Prostate gland (tissue), 2 donors: ENCODE measurements around the gene KLC4. TPM values are rescaled to one million over a fixed set of nuclear protein-coding genes. Genes with fewer than 3 reads are reported as not detected.

Experiments used
- DNase-seq: peaks from one replicate; pipeline ENCODE4 v3.0.0-alpha.2; 2019; ENCODE audit warnings: low spot score
- H3K27ac ChIP-seq, 2 donors: fragments of 200-600 bp; sonication (generic); 2 replicates each; pipeline ENCODE4 v1.5.1; 2017 to 2019
- H3K27me3 ChIP-seq: fragments of 200-600 bp; sonication (generic); replicated peaks from 2 replicates; pipeline ENCODE4 v1.5.1; 2019; ENCODE audit not compliant: insufficient read depth
- H3K36me3 ChIP-seq, 2 donors: fragments of 200-600 bp; sonication (generic); 1 replicate in 1 of 2; 2 replicates in 1 of 2; pipeline versions ENCODE4 v1.5.1 to v1.8.1; 2017 to 2019
- H3K4me1 ChIP-seq: fragments of 200-600 bp; sonication (generic); replicated peaks from 2 replicates; pipeline ENCODE4 v1.5.1; 2019
- H3K4me3 ChIP-seq, 2 donors: fragments of 200-600 bp; sonication (generic); 2 replicates each; pipeline ENCODE4 v1.5.1; 2017 to 2019
- H3K9me3 ChIP-seq: fragments of 200-600 bp; sonication (generic); 2 replicates; pipeline ENCODE4 v1.5.1; 2017
- POLR2A ChIP-seq: fragments of 450-650 bp; IDR thresholded peaks from one replicate; pipeline ENCODE4 v1.6.1; 2016; ENCODE audit warnings: antibody characterized with exemption, mild to moderate bottlenecking
- POLR2AphosphoS5 ChIP-seq: sonication (generic); formaldehyde crosslinking; IDR thresholded peaks from one replicate; pipeline ENCODE4 v1.6.1; 2017; ENCODE audit warnings: antibody characterized with exemption
- WGBS: methylation state at CpG from one replicate; pipeline ENCODE4 v1.1.5; 2018; 5-methylcytosine and 5-hydroxymethylcytosine counted together
- intact Hi-C: fragments of 100-400 bp; cut with DNase I; formaldehyde crosslinking; loops from one replicate; pipeline ENCODE4 v1.14.2; 2022
- total RNA-seq, 2 donors: library from RNA; depleted of rRNA; stranded (reverse); fragments of >200 nt; gene quantifications; one replicate each; pipeline ENCODE4 v1.1.0, GENCODE V29; 2016
- TF ChIP-seq, protein P1 (sequence below), 4 experiments: fragments of 200-600 bp in 2 of 4; fragments of 450-650 bp in 2 of 4; sonication (generic) in 2 of 4; IDR thresholded peaks; 1 replicate in 3 of 4; 2 replicates in 1 of 4; pipeline ENCODE4 v1.5.1; 2016 to 2019; ENCODE audit warnings: antibody characterized with exemption in 4 of 4, mild to moderate bottlenecking in 2 of 4, moderate library complexity in 2 of 4

The KLC4 gene
- total RNA-seq, 2 donors from 2014 or later: 27.3 to 41.2 TPM

DNA sequence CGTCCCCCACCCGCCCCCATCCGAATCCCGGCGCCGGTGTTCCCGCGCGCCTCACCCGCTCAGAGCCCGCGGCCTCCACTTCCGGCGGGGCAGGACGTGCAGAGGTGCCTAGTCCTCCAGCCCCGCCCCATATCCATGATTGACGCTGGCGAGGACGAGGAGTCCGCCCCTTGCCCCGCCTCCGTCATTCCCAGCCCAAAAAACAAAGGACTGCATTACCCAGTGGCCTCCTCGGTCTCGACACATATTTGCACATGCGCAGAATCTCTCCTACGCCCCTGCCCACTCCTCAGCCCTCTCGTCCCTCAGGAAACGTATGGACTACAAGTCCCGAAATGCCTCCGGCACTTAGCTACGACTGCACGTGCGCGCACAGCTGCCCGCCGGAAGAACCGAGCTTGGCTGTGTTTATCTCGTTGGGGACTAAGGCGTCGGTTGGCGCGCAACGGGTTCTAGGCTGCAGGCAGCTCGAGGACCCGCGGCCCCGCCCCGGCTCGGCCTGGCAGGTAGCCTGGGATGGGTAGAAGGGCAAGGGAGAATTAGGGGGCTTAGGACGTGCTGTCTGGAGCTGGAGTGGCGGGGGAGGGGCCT, 45.5 kb upstream of the KLC4 start, which contains the start of the genes KLHDC3 and MEA1:
TSS of gene KLHDC3 (plus strand) at position 407 of the 591 bp plus-strand sequence. CDS start 2,944 bp downstream, outside the sequence.
TSS of gene MEA1 (minus strand) at position 104 of the 591 bp plus-strand sequence. CDS start 133 bp downstream, outside the sequence.
- peak; percentile 99 for DNase-seq
- Histone ChIP-seq H3K27ac (peak within 1 kb of the TSS; percentile 82 to 84), H3K27me3 (no peaks in the 10 kb centered on the region), H3K4me1 (peaks cover 8% of the 10 kb centered on the region), H3K9me3 (no peaks in the 10 kb centered on the region), H3K36me3 (peaks cover 8 to 19% of the 10 kb centered on the region in 2 donors), H3K4me3 (peak within 1 kb of the TSS; percentile 69 to 79)
- 1% methylated on average over 51 of the region's 51 CpGs for WGBS
- intact Hi-C loops: loop anchor here (5.0 to 10.0 kb wide), 3 partner anchors 51 to 158 kb away; partner anchors contain the start of gene SRF
- TF ChIP-seq POLR2AphosphoS5 (peak; percentile 100), POLR2A (peak; percentile 58)
- TF ChIP-seq, protein P1, sequence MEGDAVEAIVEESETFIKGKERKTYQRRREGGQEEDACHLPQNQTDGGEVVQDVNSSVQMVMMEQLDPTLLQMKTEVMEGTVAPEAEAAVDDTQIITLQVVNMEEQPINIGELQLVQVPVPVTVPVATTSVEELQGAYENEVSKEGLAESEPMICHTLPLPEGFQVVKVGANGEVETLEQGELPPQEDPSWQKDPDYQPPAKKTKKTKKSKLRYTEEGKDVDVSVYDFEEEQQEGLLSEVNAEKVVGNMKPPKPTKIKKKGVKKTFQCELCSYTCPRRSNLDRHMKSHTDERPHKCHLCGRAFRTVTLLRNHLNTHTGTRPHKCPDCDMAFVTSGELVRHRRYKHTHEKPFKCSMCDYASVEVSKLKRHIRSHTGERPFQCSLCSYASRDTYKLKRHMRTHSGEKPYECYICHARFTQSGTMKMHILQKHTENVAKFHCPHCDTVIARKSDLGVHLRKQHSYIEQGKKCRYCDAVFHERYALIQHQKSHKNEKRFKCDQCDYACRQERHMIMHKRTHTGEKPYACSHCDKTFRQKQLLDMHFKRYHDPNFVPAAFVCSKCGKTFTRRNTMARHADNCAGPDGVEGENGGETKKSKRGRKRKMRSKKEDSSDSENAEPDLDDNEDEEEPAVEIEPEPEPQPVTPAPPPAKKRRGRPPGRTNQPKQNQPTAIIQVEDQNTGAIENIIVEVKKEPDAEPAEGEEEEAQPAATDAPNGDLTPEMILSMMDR (IDR thresholded peaks at IDR 0.05): no peak

DNA sequence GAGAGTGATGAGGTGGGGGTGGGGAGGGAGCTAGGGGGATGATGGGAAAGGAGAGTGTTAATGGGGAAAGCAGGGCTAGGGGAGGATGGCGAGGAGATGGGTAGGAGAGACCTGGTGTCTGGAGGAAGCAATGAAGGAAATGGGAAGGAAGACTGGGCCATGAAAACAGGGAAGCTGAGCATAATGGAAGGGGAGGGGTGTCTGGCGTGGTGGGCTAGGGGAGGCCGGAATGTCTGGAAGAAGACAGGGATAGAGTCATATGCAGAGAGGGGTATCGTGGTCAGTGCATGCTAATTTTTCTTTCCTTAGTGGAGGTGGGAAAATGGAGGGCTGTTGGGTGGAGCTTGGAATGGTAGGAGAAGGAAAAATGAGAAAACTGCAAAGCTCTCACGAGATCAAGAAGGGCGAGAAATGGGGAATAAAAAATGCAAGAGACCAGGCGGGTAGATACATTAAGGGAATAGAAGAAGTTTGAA, 45.0 kb upstream of the KLC4 start:
- Histone ChIP-seq H3K9me3 (no peaks in the 10 kb centered on the region), H3K27me3 (no peaks in the 10 kb centered on the region)
- intact Hi-C loops: loop anchor here (5.0 to 10.0 kb wide), 3 partner anchors 50 to 158 kb away; partner anchors contain the start of gene SRF

DNA sequence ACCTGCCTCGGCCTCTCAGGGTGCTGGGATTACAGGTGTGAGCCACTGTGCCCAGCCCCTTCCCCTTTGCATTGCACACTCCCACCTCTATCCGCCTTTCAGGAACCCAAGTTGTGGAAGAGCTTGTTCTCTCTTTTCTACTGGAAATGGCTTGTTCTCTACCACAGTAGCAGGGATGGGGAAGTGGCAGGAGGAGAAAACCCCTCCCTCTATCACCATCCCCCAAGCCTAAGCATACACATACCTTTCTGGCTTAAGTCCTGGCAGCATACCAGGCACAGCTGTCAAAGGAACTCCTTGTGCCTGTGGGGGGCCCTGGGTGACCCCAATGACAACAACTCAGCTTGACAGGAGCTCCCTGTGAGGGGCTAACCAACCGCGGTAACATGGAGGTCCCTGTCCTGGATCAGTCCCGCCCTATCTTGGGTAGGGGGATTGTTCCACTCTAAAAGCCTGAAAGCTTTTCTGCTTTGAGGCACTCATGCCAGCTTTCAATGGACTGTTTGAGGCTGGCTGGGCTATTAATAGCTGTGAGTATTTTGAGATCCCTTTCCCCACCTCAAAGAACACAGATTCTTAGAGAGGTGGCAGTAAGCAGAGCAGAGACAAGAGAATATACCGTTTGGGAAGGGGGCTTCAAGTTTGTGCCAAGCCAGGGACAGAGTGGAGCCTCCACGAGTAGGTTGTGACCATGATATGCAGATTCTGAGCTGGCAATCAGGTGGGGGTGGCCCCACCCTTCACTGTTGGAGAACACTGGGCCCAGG, 43.1 kb upstream of the KLC4 start:
- intact Hi-C loops: loop anchor here (10.0 kb wide), 1 partner anchor 48 kb away; no protein-coding TSS in a partner anchor
- Histone ChIP-seq H3K4me1 (peaks cover 8% of the 10 kb centered on the region), H3K27ac (no peak overlapping the region)

More for the DNA sequence above, 45.0 kb upstream of the KLC4 start:
- Histone ChIP-seq H3K4me3 (peak overlapping the region; percentile 69 to 79), H3K4me1 (peaks cover 8% of the 10 kb centered on the region), H3K27ac (peak overlapping the region; percentile 82 to 84), H3K36me3 (peaks cover 8 to 15% of the 10 kb centered on the region in 2 donors)
- DNase-seq: no peak
- WGBS: 0% methylated on average over 7 of the region's 7 CpGs
- TF ChIP-seq POLR2AphosphoS5 (no peak), POLR2A (no peak)
- TF ChIP-seq, protein P1 (IDR thresholded peaks at IDR 0.05): no peak

DNA sequence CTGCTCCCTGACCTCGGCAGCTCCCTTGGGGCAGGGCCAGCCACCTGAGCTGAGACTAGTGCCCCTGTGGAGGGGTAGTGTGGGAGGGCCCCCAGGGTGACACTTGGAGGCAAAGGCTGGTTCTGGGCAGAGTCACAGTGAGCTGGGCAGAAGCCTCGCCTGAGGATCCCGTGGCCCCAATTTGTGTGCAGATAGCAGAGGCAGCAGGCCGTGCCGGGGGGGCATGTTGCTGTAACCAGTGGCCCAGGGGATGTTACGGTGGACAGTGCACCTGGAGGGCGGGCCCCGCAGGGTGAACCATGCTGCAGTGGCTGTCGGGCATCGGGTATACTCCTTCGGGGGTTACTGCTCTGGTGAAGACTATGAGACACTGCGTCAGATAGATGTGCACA, 42.5 kb upstream of the KLC4 start:
- no peaks in the 10 kb centered on the region for H3K9me3 ChIP-seq
- TF ChIP-seq POLR2A (no peak), POLR2AphosphoS5 (no peak)
- TF ChIP-seq, protein P1 (IDR thresholded peaks at IDR 0.05): no peak
- peaks cover 2 to 15% of the 10 kb centered on the region in 2 donors for H3K36me3 ChIP-seq
- no peak overlapping the region for H3K27ac ChIP-seq
- intact Hi-C loops: loop anchor here (10.0 kb wide), 1 partner anchor 48 kb away; no protein-coding TSS in a partner anchor
- peaks cover 8% of the 10 kb centered on the region for H3K4me1 ChIP-seq
- H3K27me3 ChIP-seq: no peaks in the 10 kb centered on the region
- DNase-seq: no peak
- no peak overlapping the region for H3K4me3 ChIP-seq
- 88% methylated on average over 12 of the region's 12 CpGs for WGBS

More for the DNA sequence above, 43.1 kb upstream of the KLC4 start:
- WGBS: 71% methylated on average over 7 of the region's 7 CpGs
- peaks cover 3 to 15% of the 10 kb centered on the region in 2 donors for H3K36me3 ChIP-seq
- H3K4me3 ChIP-seq: no peak overlapping the region
- H3K27me3 ChIP-seq: no peaks in the 10 kb centered on the region
- no peaks in the 10 kb centered on the region for H3K9me3 ChIP-seq
- DNase-seq: no peak
- TF ChIP-seq, protein P1 (IDR thresholded peaks at IDR 0.05): no peak
- no peak for TF ChIP-seq POLR2AphosphoS5
- TF ChIP-seq POLR2A: no peak
